GM18505 (cell line): ENCODE data around the gene TRIM34.
"Not testable (repeated sequence)": the region's sequence is repeated elsewhere in the genome, so short reads cannot be mapped to it uniquely, and the experiment has no call there.

Experiments
- ATAC-seq: cut with Tn5 transposase; IDR thresholded peaks from one replicate; pipeline ENCODE4 v1.9.1; 2021; ENCODE audit not compliant: unreplicated experiment
- POLR2A ChIP-seq: IDR thresholded peaks from 4 replicates; pipeline ENCODE4 v1.6.1; 2011; ENCODE audit warnings: borderline replicate concordance; ENCODE audit not compliant: insufficient read depth, insufficient read length; ENCODE audit errors: extremely low read depth

Gene TRIM34

GRCh38 chr11:5639953-5640352 lies 15.2 kb downstream of the TRIM34 start:
- no peak for TF ChIP-seq POLR2A
- ATAC-seq, result no peak

GRCh38 chr11:5643585-5643984 lies 18.8 kb downstream of the TRIM34 start:
- TF ChIP-seq POLR2A, result no peak
- no peak for ATAC-seq

GRCh38 chr11:5646139-5646538 lies 21.3 kb downstream of the TRIM34 start:
- ATAC-seq, result no peak

DNA sequence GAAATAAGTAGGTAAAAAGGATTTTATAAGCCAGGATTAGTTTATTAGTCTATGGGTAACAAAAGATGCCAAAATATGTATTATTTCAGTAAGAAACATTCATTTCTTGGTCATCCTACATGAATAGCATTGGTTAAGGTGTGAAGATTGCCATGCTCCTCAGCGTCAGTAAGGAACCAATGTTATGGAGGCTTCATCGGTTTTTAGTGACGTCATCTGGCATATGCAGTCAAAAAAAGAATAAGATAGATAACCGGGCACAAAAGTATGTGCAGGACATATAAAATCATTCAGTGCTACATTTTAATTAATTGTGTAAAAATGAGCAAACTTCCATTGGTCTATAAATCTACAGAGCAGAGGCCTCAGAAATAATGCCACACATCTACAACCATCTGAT lies 30.7 kb downstream of the TRIM34 start:
- TF ChIP-seq POLR2A, result no peak
- ATAC-seq, result no peak

More at GRCh38 chr11:5646139-5646538, 21.3 kb downstream of the TRIM34 start:
- no peak for TF ChIP-seq POLR2A

DNA sequence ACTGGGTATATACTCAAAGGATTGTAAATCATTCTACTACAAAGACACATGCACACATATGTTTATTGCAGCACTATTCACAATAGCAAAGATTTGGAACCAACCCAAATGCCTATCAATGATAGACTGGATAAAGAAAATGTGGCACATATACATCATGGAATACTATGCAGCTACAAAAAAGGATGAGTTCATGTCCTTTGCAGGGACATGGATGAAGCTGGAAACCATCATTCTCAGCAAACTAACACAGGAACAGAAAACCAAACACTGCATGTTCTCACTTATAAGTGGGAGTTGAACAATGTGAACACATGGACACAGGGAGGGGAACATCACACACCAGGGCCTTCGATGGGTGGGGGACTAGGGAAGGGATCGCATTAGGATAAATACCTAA lies 32.2 kb downstream of the TRIM34 start:
- ATAC-seq, result not testable (repeated sequence)

GRCh38 chr11:5658318-5658717 lies 33.5 kb downstream of the TRIM34 start:
- ATAC-seq, result no peak

GRCh38 chr11:5663511-5663910 lies 38.7 kb downstream of the TRIM34 start:
- TF ChIP-seq POLR2A, result no peak
- ATAC-seq, result no peak

More at GRCh38 chr11:5658318-5658717, 33.5 kb downstream of the TRIM34 start:
- TF ChIP-seq POLR2A, result no peak

- no peak for ATAC-seq
- TF ChIP-seq POLR2A, result no peak
These were observed 40.3 kb downstream of the TRIM34 start for GRCh38 chr11:5665051-5665570.

DNA sequence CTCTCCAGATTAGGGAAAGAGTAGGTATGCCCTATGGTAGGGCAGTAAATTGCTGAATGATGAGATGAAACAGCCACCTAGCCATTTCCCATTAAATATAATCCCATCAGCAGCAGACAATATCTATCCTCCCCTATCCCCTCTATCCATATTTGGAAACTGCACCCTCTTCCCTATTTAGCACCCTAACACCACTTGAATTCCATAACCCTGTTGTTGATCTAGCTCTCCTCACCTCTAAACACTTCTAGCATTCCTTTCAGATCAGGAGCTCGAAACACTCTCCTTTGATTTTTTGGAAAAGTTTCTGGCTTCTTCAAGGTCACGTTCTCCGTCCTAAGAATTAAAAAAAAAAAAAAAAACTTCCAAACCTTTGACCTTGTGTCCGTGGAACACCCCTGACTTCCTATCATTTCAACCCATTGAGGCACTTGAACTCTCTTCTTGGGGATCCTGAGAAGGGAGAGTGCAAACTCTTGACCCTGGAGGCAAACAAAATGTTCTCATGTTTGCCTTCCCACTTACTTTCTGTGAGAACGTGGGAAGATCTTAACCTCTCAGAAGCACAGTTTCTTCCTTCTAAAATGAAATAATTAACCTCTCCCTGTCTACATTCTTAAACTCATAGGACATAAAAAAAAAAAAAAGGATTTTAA lies 41.1 kb downstream of the TRIM34 start:
- no peak for TF ChIP-seq POLR2A
- no peak for ATAC-seq

- no peak for ATAC-seq
- no peak for TF ChIP-seq POLR2A
These were observed 41.6 kb downstream of the TRIM34 start for GRCh38 chr11:5666402-5666793.

DNA sequence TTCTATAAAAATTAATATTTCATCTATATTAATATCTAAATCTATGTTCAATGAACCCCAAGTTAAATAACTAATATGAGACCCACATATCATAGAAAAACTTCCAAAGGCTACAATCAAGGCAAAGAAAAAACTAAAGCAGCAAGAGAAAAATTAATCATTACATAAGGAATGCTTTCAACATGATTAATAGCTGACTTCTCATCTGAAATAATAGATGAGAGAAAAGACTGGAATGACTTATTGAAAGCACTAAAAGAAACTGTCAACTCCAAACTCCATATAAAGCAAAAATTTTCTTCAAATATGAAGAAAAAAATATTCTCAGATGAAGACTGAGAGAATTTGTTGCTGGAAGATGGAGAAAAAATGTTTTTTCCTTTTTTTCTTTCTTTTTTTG lies 47.0 kb downstream of the TRIM34 start:
- ATAC-seq, result no peak
- TF ChIP-seq POLR2A, result no peak

- no peak for TF ChIP-seq POLR2A
- no peak for ATAC-seq
These were observed 49.6 kb downstream of the TRIM34 start for GRCh38 chr11:5674391-5674790.

DNA sequence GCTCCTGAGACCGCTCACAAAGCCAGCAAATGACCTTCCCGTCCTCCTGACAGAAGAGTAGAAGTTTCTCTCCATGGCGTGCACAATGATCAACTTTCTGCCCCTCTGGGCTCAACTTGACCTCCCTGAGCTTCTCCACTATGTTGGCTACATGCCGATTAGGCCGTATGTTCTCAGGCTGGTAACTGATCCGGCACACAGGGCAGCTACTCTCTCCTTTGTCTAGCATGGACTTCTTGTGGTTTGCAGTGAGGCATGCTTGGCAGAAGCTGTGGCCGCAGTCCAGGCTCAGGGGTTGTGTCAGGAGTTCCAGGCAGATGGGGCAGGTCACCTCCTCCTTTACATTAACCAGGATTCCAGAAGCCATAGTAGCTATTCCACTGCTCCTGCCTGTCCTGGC lies 55.0 kb downstream of the TRIM34 start:
- ATAC-seq, result no peak

DNA sequence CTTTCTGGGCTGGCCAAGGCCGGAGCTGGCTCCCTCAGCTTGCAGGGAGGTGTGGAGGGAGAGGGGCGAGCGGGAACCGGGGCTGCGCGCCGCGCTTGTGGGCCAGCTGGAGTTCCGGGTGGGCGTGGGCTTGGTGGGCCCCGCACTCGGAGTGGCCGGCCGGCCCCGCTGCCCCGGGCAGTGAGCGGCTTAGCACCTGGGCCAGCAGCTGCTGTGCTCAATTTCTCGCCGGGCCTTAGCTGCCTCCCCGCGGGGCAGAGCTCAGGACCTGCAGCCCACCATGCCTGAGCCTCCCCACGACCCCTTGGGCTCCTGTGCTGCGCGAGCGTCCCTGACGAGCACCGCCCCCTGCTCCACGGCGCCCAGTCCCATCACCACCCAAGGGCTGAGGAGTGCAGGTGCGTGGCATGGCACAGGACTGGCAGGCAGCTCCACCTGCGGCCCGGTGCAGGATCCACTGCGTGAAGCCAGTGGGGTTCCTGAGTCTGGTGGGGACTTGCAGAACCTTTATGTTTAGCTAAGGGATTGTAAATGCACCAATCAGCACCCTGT lies 58.2 kb downstream of the TRIM34 start:
- ATAC-seq, result not testable (repeated sequence)

More for the DNA sequence above, 55.0 kb downstream of the TRIM34 start:
- no peak for TF ChIP-seq POLR2A

- ATAC-seq, result not testable (repeated sequence)
These were observed 58.8 kb downstream of the TRIM34 start for GRCh38 chr11:5683620-5684019.
